ENCODE measurements around the gene NTF3.

Gene NTF3

DNA sequence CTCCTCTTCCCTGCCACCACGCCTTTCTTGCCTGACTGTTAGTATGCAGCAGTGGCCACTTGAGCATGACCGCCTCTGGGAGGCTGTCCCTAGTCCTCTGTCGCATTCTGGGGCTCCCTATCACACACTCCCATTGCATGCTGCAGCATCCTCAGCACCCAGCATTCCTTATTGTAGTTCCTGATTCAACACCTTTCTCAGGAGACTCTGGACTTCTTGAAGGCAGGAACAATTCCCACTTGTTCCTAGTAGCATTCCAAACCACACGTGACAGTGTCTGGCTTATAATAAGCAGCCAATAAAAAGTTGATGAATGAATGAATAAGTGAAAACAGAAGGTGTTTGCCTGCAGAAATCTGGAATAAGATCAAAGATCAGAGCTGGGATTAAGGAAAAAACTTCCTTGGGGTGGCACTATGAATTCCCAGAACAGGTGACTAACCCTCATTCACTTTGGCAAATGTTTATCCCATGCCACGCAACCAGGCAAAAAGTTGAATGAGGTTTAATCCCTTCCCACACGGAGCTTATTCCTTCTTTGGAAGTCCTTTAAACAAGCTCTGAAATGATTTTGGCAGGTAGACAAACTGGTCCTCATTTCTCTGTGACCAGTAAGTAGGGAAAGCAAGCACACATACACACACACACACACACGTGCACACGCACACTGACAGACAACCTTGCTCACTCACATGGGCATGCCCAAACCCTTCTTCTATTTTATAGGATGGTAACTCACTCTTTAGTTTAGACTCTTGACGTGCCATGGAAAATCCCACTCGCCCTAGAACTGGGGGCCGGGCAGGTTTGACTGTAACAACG lies 26.5 kb downstream of the NTF3 start:
- no peak for DNase-seq (ENCODE audit: low read depth)

DNA sequence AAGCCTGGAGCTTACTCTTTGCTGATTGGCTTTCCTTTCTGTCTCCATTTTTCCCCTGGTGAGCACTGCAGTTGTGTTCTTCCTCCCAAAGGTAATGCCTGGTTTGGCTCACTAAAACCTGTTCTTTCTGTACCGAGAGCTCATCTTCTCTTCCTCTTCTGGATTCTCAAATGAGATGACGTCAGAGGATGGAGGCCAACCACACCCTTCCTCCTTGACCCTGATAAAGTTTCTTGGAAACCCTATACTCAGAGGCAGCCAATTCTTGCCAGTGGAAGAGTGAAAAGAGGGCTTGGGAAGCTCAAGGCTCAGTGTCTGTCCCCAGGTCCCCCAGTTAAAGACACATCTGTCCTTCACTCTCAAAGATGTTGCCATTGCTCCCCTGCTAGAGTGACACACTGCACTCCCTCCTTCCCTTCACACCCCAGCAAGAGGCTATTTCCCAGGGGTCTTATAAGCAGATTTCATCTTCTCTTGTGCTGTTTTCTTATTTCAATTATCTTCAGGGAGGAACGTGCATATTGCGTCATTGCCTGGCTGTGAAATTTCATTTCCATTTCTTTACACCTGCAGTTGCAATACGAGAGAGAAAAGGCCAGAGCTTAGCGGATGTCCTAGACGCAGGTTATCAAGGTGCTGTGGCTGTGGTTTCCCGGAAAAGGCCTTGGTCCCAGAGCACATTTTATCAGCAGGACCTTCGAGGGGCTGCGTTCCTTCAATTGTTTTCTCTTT lies 27.3 kb downstream of the NTF3 start:
- DNase-seq (ENCODE audit: low read depth), result no peak

DNA sequence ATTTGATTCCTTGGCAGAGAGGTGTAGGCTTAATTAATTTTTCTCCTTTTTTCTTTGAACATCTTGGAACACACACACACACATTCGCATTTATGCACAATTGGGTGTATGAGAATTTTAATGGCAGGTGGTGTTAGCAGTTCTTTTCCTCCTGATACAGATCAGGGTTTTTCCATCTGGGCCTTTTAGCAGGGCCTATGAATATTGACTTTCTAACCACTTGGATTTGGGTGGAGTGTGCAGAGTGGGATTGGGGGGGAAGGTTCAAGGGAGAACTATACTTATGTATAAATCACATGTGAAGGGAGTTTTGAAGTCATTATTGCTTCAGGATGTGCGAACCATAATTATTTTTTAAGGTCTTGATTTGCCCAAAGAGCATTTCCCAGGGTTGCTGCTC lies 28.9 kb downstream of the NTF3 start:
- no peak for DNase-seq (ENCODE audit: low read depth)

DNA sequence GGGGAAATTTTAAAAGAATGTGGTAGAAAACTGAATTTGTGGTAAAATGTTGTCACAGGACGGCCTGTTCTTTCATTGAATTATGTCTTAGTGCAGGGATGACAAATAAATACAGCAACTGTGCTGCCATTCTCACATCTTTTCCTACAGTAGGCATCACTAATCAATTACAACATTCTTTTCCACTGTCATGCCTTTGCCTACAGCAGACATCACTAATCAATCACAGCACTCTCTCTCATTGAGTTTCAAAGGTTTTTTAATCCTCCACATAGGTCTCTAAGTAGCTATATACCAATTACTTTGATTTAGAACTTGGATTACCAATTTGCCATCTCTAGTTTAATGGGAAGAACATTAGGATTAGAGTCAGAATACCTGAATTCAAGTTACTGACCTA lies 30.1 kb downstream of the NTF3 start:
- DNase-seq (ENCODE audit: low read depth), result no peak

DNA sequence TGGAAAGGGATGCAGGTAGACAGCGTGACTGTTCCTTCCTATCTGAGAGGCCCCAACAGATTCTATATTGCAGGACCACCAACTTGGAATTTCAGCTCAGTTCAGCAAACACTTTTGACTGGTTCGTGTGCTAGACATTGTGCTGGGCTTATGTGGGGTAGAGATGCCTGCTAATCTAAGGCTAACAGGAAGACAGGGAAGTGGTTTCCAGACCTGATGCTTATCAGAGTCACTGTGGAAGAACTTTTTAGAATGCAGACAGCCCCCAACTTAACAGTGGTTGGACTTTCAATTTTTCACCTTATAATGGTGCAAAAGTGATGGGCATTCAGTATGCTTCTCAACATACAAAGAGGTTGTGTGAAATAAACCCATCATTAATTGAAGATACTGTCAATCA lies 32.2 kb downstream of the NTF3 start:
- DNase-seq (ENCODE audit: low read depth), result no peak

DNA sequence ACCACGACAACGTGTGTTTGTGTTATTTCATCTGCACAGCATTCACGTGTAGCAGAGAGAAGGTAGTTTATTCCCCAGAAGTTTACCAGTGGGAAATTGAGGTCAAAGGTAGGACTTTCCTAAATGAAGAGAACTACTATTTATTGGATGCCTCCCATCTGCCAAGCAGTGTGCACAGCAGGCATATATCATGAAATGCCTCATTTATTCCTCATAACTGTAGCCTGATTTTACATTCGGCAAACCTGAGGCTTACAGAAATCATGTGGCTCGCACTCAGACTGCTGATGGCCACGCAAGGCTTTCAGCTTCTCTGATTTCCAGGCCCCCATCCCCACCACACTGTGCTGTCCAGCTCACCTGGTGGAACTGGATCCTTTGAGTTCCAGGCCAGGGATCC lies 33.5 kb downstream of the NTF3 start:
- no peak for DNase-seq (ENCODE audit: low read depth)

DNA sequence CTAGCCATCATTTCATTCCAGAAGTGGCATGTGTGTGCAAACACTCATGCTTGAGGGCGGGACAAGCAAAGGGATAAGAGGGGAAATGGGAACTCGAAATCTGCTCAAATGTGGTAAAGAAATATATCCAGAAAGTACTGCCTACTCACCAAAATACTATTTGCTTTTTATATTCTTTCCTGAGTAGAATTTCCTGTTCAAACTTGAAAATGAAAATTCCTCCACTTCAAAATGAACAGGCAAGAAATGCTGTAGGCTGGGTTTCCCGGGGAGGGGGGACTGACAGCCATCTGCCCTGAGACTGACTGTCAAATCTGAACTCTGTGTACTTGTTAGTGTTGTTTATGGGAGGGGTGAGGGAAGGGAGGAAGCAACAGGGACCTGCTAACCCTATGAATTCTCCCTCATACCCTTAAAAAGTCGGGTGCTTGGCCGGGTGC lies 34.6 kb downstream of the NTF3 start:
- no peak for DNase-seq (ENCODE audit: low read depth)

GRCh38 chr12:5467931-5468330 lies 36.0 kb downstream of the NTF3 start:
- DNase-seq (ENCODE audit: low read depth), result no peak

GRCh38 chr12:5470221-5470620 lies 38.3 kb downstream of the NTF3 start:
- DNase-seq (ENCODE audit: low read depth), result no peak

- DNase-seq (ENCODE audit: low read depth), result no peak
Observed at GRCh38 chr12:5470703-5471102, 38.8 kb downstream of the NTF3 start.

- DNase-seq (ENCODE audit: low read depth), result no peak
Observed at GRCh38 chr12:5473076-5473782, 41.3 kb downstream of the NTF3 start.

DNA sequence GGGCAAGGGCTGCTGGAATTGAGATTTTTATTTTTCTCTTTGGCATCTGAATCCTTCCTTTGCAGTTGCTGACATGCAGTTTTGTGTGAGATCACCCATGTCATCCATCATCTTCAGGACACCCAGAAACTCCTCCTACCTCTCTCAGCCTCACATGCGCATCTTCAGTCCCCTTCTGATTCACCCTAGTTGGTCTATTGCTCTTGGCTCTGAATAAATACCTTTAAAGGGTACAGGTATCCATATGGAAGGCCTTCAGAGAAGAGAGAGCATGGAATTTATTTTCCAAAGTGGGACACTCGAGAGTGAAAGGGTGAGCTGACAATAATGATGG lies 41.8 kb downstream of the NTF3 start:
- no peak for DNase-seq (ENCODE audit: low read depth)

DNA sequence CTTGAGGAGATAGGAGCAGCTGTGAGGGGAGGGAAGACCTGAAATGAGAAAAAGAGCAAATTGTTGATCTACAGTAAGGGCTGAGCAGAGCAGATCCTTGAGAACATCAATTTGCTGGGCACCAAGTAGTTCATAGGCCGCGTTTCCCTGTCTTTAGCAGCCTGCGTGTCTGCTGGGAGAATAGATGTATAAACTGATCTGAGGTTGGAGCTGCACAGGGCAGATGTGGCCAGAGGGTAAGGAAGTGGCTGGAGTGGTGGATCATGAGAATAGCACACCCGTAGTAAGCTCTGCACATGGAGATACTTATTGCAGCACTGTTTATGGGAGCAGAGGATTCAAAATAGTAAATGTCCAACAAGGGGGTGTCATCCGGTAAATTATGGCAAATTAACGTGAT lies 44.4 kb downstream of the NTF3 start:
- DNase-seq (ENCODE audit: low read depth), result no peak

DNA sequence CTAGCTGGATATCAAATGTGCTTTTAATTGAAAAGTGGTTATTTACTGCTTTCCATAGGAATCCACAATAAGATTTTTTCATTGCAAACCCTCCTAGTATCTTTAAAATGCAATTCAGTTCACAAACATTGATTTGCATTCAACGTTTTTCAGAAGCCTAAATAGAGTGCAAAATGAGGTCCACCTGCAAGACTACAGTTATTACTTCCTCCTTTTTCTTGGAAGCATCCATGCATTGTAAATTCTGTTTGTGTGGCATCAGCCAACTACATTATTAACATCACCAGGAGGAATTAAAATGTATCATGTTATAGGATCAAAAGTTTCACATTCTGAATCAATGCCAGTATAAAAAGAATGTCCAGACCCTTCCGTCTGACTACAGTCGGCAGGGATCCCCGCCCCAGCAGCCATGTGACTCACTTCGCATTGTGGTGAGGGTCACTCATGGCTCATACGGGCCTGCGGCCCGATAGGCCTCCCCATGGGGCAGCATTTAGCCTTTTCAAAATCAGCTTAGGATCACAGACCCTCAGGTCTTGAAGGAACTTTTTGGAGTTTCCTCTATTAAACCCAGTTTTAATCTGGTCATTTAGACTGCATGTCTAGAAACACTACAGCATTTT lies 46.3 kb downstream of the NTF3 start:
- no peak for DNase-seq (ENCODE audit: low read depth)

DNA sequence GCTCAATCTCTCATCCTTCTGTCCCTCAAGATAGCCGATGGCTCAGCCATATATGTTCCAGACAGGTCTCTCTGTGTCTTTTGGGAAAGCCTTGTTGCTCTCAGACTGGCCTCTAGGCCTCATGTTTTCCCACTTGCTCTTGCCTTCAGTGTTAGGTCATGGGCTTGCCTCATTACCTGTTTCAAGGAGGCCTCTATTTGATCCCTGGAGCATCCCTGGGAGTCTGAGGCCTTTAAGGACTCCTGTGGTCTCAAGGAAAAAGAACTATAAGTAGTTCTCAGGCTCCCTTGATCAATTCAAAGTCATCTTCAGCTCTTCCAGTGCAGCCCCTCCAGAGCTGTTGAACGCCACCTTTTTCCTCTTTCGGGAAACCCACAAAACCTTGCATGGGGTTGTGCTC lies 47.9 kb downstream of the NTF3 start:
- DNase-seq (ENCODE audit: low read depth), result no peak

DNA sequence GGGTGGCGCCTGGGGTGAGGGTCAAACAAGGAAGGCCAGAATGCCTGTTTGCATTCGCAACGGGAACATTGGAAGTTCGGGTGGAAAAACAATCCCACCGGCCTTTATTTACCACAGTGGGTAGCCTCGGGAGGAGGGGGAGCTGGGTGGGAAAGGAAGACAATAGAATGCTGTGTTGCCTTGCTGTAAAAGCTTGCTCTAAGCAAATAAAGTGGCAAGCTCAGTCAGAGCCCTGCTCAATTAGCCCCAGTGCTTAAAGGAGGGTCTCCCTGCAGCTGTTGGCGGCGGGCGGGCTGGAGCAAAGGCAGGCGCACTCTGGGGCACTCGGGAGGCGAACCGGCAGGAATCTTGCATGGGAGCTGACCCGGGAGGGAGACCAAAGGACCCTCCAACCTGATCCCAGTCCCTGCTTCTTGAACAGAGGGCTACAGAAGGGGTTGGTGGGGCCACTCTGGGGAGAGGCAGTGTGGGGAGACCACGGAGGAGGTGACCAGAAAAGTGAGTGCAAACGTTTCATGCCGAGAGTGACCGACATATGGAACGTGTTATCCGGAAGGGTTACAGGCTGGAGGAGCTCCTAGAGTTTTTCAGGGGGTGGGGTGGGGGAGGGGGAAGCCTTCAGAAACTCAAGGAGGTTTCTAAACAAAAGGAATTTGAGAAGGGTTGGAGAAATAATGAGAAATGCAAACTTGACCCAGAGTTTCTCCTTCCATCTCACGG lies 48.5 kb downstream of the NTF3 start:
- no peak for DNase-seq (ENCODE audit: low read depth)

DNA sequence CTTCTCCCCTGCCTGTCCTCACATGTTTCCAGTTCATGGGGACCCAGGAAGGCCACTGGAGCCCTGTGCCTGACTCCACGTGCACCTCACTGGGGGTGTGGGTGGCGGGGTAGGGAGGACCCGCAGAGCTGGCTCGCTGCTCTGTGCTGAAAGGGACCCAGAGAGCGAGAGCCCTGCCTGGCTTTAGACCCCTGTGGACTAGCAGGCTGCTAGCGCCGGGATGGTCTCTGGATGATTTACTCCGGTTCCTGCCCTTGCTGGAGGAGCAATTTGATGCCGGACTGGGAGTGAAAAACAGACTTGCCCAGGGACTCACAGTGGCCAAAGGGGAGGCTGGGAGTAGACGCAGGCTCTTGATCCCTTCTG lies 49.0 kb downstream of the NTF3 start:
- DNase-seq (ENCODE audit: low read depth), result no peak

- no peak for DNase-seq (ENCODE audit: low read depth)
Observed at GRCh38 chr12:5481645-5482044, 49.7 kb downstream of the NTF3 start.

- no peak for DNase-seq (ENCODE audit: low read depth)
Observed at GRCh38 chr12:5484426-5484825, 52.5 kb downstream of the NTF3 start.

DNA sequence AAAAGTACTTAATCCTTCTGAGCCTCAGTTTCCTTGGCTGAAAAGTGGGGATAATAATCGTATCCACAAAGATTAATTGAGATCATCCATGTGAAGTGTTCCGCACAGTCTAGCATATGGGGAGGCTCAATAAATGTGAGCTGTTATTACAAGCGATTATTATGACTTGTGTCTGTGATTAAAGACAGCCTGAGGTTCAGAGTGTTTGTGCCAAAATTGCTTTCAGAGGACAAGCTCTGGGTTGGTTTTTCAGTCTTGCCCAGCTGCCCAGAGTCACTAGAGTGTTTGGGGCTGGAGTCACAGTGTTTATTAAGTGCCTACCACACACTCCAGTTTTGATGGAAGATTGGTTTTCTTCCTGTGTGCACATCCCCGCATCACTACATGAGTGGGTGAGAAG lies 53.5 kb downstream of the NTF3 start:
- no peak for DNase-seq (ENCODE audit: low read depth)

- no peak for DNase-seq (ENCODE audit: low read depth)
Observed at GRCh38 chr12:5487076-5487475, 55.2 kb downstream of the NTF3 start.

Data from non-pigmented ciliary epithelial cell (primary cell).